ENCODE results near the gene PAX5.

The PAX5 gene

DNA sequence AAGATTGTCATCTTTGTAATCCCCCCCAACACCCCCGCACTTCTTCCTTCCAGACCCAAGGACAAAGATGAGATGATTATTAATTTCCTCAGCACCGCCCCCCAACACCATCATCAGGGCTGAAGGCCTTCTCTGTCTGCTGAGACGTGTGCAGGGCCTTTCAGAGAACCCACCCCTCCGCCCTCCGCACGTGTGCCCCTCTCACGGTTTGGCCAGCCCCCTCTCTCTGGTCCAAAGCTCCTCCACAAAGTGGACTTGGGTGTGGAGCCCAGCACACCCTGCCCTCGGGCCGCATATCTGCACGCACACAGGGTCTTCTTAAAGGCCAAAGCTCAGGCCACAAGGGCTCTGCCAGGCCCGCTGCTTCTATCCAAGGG is 32.0 kb downstream of the PAX5 start:
- Histone ChIP-seq H3K4me1 (ENCODE audit: control insufficient read depth, low read length) (peaks cover 98% of the 10 kb centered on the region), H3K4me3 (ENCODE audit: low read length) (peak overlapping the region; percentile 69), H3K9me3 (ENCODE audit: control insufficient read depth, insufficient read depth, low read length) (no peaks in the 10 kb centered on the region), H3K4me2 (ENCODE audit: low read length) (peak overlapping the region; percentile 81), H3K27me3 (ENCODE audit: control insufficient read depth, low read length) (no peaks in the 10 kb centered on the region), H3K27ac (ENCODE audit: low read depth, low read length) (peak overlapping the region; percentile 95), H3K36me3 (ENCODE audit: control insufficient read depth, low read length) (peaks cover 96% of the 10 kb centered on the region), H4K20me1 (ENCODE audit: control insufficient read depth, insufficient read depth, low read depth, low read length) (peaks cover 5% of the 10 kb centered on the region; the same call in 1 of the 2 replicates), H3K9me2 (replicated peaks; ENCODE audit: control insufficient read depth, low read length) (no peaks in the 10 kb centered on the region), H3F3A (ENCODE audit: control insufficient read depth, insufficient read depth) (peaks cover 32% of the 10 kb centered on the region), H3K79me2 (ENCODE audit: control insufficient read depth, low read length) (peaks cover 99% of the 10 kb centered on the region)
- TF ChIP-seq EZH2phosphoT487 (IDR thresholded peaks at IDR 0.05; ENCODE audit: borderline replicate concordance, low read length) = no peak
- TF ChIP-seq CTCF (IDR thresholded peaks at IDR 0.05; ENCODE audit: low read depth, low read length, poor library complexity, severe bottlenecking) = no peak

DNA sequence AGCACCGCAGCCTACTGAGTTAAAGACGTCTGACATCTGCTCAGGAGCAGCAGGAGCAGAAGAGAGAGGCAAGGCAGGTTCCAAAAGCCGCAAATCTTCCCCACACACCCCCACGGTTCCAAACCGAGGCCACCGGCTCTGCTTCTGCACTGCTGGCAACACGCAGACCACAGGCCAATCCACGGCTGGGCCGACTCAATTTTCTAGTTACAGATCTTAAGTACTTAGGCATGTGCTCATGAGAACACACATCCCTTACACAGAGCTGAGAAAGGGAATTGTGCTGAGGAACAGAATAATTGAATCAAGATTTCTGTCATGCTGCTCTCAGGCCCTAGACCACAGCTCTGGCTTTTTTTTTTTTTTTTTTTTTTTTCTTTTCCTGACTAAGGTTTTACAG is 32.6 kb downstream of the PAX5 start:
- peaks cover 26% of the 10 kb centered on the region for H3F3A ChIP-seq (ENCODE audit: control insufficient read depth, insufficient read depth)
- no peaks in the 10 kb centered on the region for H3K9me3 ChIP-seq (ENCODE audit: control insufficient read depth, insufficient read depth, low read length)
- peaks cover 5% of the 10 kb centered on the region for H4K20me1 ChIP-seq (ENCODE audit: control insufficient read depth, insufficient read depth, low read depth, low read length)
- no peak for TF ChIP-seq EZH2phosphoT487 (IDR thresholded peaks at IDR 0.05; ENCODE audit: borderline replicate concordance, low read length)
- TF ChIP-seq CTCF (IDR thresholded peaks at IDR 0.05; ENCODE audit: low read depth, low read length, poor library complexity, severe bottlenecking) = no peak
- peaks cover 96% of the 10 kb centered on the region for H3K36me3 ChIP-seq (ENCODE audit: control insufficient read depth, low read length)
- 0 out of 2 replicates have a peak overlapping the region, but pooled peaks have one; percentile 5 for H3K4me3 ChIP-seq (ENCODE audit: low read length)
- H3K4me2 ChIP-seq (ENCODE audit: low read length) = peak overlapping the region; percentile 81
- peak overlapping the region; percentile 95 for H3K27ac ChIP-seq (ENCODE audit: low read depth, low read length)
- H3K4me1 ChIP-seq (ENCODE audit: control insufficient read depth, low read length) = peaks cover 98% of the 10 kb centered on the region
- H3K79me2 ChIP-seq (ENCODE audit: control insufficient read depth, low read length) = peaks cover 99% of the 10 kb centered on the region
- H3K27me3 ChIP-seq (ENCODE audit: control insufficient read depth, low read length) = no peaks in the 10 kb centered on the region
- no peaks in the 10 kb centered on the region for H3K9me2 ChIP-seq (replicated peaks; ENCODE audit: control insufficient read depth, low read length)

GRCh38 chr9:36999728-37000333 is 34.2 kb downstream of the PAX5 start:
- Histone ChIP-seq H3K9me2 (replicated peaks; ENCODE audit: control insufficient read depth, low read length) (no peaks in the 10 kb centered on the region), H3K36me3 (ENCODE audit: control insufficient read depth, low read length) (peaks cover 96% of the 10 kb centered on the region), H3K27ac (ENCODE audit: low read depth, low read length) (peak overlapping the region; percentile 95), H3K4me3 (ENCODE audit: low read length) (peak overlapping the region; percentile 11; the same call in 1 of the 2 replicates), H3K4me2 (ENCODE audit: low read length) (peak overlapping the region; percentile 81), H3K4me1 (ENCODE audit: control insufficient read depth, low read length) (peaks cover 98% of the 10 kb centered on the region), H3K27me3 (ENCODE audit: control insufficient read depth, low read length) (no peaks in the 10 kb centered on the region), H3F3A (ENCODE audit: control insufficient read depth, insufficient read depth) (peaks cover 10% of the 10 kb centered on the region), H3K79me2 (ENCODE audit: control insufficient read depth, low read length) (peaks cover 99% of the 10 kb centered on the region), H3K9me3 (ENCODE audit: control insufficient read depth, insufficient read depth, low read length) (no peaks in the 10 kb centered on the region), H4K20me1 (ENCODE audit: control insufficient read depth, insufficient read depth, low read depth, low read length) (peaks cover 5% of the 10 kb centered on the region)
- no peak for TF ChIP-seq EZH2phosphoT487 (IDR thresholded peaks at IDR 0.05; ENCODE audit: borderline replicate concordance, low read length)
- peak; percentile 62 for TF ChIP-seq CTCF (IDR thresholded peaks at IDR 0.05; ENCODE audit: low read depth, low read length, poor library complexity, severe bottlenecking)

Measured in DOHH2 (cell line).